ENCODE data around the gene NINJ2. TPM values are rescaled to one million over a fixed set of nuclear protein-coding genes. Genes with fewer than 3 reads are reported as not detected.
A peak's percentile ranks its signal among the peaks of the same experiment; 100 is the strongest.

Gene NINJ2
- total and polyA plus RNA-seq, 10 of the 15 experiments (the other 5 are each of a cell fraction or from before 2014, with no cell fraction given) = 8.9 to 51.6 (median 21.3) TPM

GRCh38 chr12:583251-583869, 79.9 kb downstream of the NINJ2 start:
- FAIRE-seq (no peak), ATAC-seq (no peak), DNase-seq (ENCODE audit: low read depth, low spot score) (no peak)
- POLR2A ChIA-PET = no interaction called here
- no peaks in the 10 kb centered on the region for H3K36me3 ChIP-seq (ENCODE audit: control insufficient read depth in 2 of 2, insufficient read depth in 2 of 2, low read length in 1 of 2)
- H3K9ac ChIP-seq (ENCODE audit: control insufficient read depth, insufficient read depth, low read length) = no peak overlapping the region
- intact Hi-C loops (cut with micrococcal nuclease; ENCODE audit: unreplicated experiment) (no loop called here), in situ Hi-C loops (cut with MboI) (no loop called here)
- H3K27ac ChIP-seq (ENCODE audit: control insufficient read depth, insufficient read depth) = no peak overlapping the region
- BruUV-seq (replicated peaks) = no TSS peak
- no peak overlapping the region for H2AFZ ChIP-seq (ENCODE audit: control insufficient read depth, low read depth, low read length)
- H3K4me2 ChIP-seq (ENCODE audit: control insufficient read depth, insufficient read depth) = no peak overlapping the region
- TF ChIP-seq ZNF24 (IDR thresholded peaks at IDR 0.05) = peak; percentile 47; the same call in 1 of the 2 replicates
- TF ChIP-seq IRF5 (IDR thresholded peaks at IDR 0.05; ENCODE audit: borderline replicate concordance) = no peak
- H3K4me1 ChIP-seq (ENCODE audit: control insufficient read depth, insufficient read depth, low read length) = peaks cover 12% of the 10 kb centered on the region
- no peaks in the 10 kb centered on the region for H3K27me3 ChIP-seq (replicated peaks in 1 of 2; ENCODE audit: control insufficient read depth in 2 of 2, insufficient read depth in 2 of 2, low read length in 1 of 2)
- SMC1A ChIA-PET (ENCODE audit: uncharacterized antibody, unreplicated experiment) = no interaction called here
- no peaks in the 10 kb centered on the region for H4K20me1 ChIP-seq (ENCODE audit: control insufficient read depth, insufficient read depth)
- RAD21 ChIA-PET (ENCODE audit: unreplicated experiment) = no interaction called here
- 82% methylated on average over 13 of the region's 13 CpGs for WGBS (ENCODE audit: insufficient coverage, insufficient replicate concordance, low lambda C conversion rate, missing lambda C conversion rate)
- no peak overlapping the region for H3K4me3 ChIP-seq
- CTCF ChIA-PET = no interaction called here
- no peaks in the 10 kb centered on the region for H3K79me2 ChIP-seq (ENCODE audit: control insufficient read depth, insufficient read depth, low read length)
- H3K9me3 ChIP-seq (replicated peaks; ENCODE audit: control insufficient read depth, insufficient read depth, low read length) = no peaks in the 10 kb centered on the region; the same call in 2 of the 3 replicates

GRCh38 chr12:581746-582145, 81.5 kb downstream of the NINJ2 start:
- ChIA-PET RAD21 (ENCODE audit: unreplicated experiment) (interaction anchor here (0.7 kb wide), 1 partner anchor 33 kb away, joined by 3 read pairs; no protein-coding TSS in a partner anchor), POLR2A (no interaction called here)
- TF ChIP-seq USF1 (IDR thresholded peaks at IDR 0.05; ENCODE audit: borderline replicate concordance, extremely low read length, insufficient read depth, low read depth, low read length) = no peak
- TF ChIP-seq ATF3 (IDR thresholded peaks at IDR 0.05; ENCODE audit: borderline replicate concordance, extremely low read depth, low read depth, low read length) = no peak
- no peak for TF ChIP-seq MYC (IDR thresholded peaks at IDR 0.05; ENCODE audit: insufficient read depth, insufficient read length, insufficient replicate concordance, low read length, severe bottlenecking)
- no peak for TF ChIP-seq RELB (IDR thresholded peaks at IDR 0.05; ENCODE audit: low read depth)
- no peak for TF ChIP-seq IKZF1 (conservative IDR thresholded peaks at IDR 0.05)
- no peak for TF ChIP-seq SREBF1 (IDR thresholded peaks at IDR 0.05; ENCODE audit: low read length)
- TF ChIP-seq JUND (IDR thresholded peaks at IDR 0.05; ENCODE audit: low read depth, low read length) = no peak
- TF ChIP-seq HCFC1 (IDR thresholded peaks at IDR 0.05; ENCODE audit: low read length) = no peak
- TF ChIP-seq RFX5 (IDR thresholded peaks at IDR 0.05; ENCODE audit: low read depth, low read length) = no peak

More at GRCh38 chr12:581746-582145, 81.5 kb downstream of the NINJ2 start:
- no peak overlapping the region for H3K4me2 ChIP-seq (ENCODE audit: control insufficient read depth, insufficient read depth)
- no peaks in the 10 kb centered on the region for H3K79me2 ChIP-seq (ENCODE audit: control insufficient read depth, insufficient read depth, low read length)
- ChIA-PET CTCF (interaction anchor here (2.2 kb wide), 1 partner anchor 10 kb away, joined by 5 read pairs; no protein-coding TSS in a partner anchor), SMC1A (ENCODE audit: uncharacterized antibody, unreplicated experiment) (interaction anchor here (1.1 kb wide), 1 partner anchor 233 kb away, joined by 4 read pairs; no protein-coding TSS in a partner anchor)
- H3K27me3 ChIP-seq (replicated peaks in 1 of 2; ENCODE audit: control insufficient read depth in 2 of 2, insufficient read depth in 2 of 2, low read length in 1 of 2) = no peaks in the 10 kb centered on the region
- ATAC-seq (no peak), DNase-seq (ENCODE audit: low read depth, low spot score) (no peak), FAIRE-seq (no peak)
- no peak overlapping the region for H3K27ac ChIP-seq (ENCODE audit: control insufficient read depth, insufficient read depth)
- peaks cover 12% of the 10 kb centered on the region for H3K4me1 ChIP-seq (ENCODE audit: control insufficient read depth, insufficient read depth, low read length)
- no TSS peak for BruUV-seq (replicated peaks)
- no peaks in the 10 kb centered on the region for H3K9me3 ChIP-seq (replicated peaks; ENCODE audit: control insufficient read depth, insufficient read depth, low read length)
- intact Hi-C loops (cut with micrococcal nuclease; ENCODE audit: unreplicated experiment) (no loop called here), in situ Hi-C loops (cut with MboI) (no loop called here)
- no peaks in the 10 kb centered on the region for H3K36me3 ChIP-seq (ENCODE audit: control insufficient read depth in 2 of 2, insufficient read depth in 2 of 2, low read length in 1 of 2)
- H4K20me1 ChIP-seq (ENCODE audit: control insufficient read depth, insufficient read depth) = no peaks in the 10 kb centered on the region
- no peak overlapping the region for H3K9ac ChIP-seq (ENCODE audit: control insufficient read depth, insufficient read depth, low read length)
- WGBS (ENCODE audit: insufficient coverage, insufficient replicate concordance, low lambda C conversion rate, missing lambda C conversion rate) = 93% methylated on average over 9 of the region's 9 CpGs
- H2AFZ ChIP-seq (ENCODE audit: control insufficient read depth, low read depth, low read length) = no peak overlapping the region
- no peak overlapping the region for H3K4me3 ChIP-seq

Measured in GM12878 (cell line).